DMS153 treated with DMSO at 0.1 percent for 48 hours (cell line): ENCODE data around the gene MARVELD2.
"Not testable (repeated sequence)": the region's sequence is repeated elsewhere in the genome, so short reads cannot be mapped to it uniquely, and the experiment has no call there.

Experiments used
- DNase-seq: peaks from one replicate; lab custom pipeline; 2025; ENCODE audit not compliant: unreplicated experiment; lab: John Stamatoyannopoulos, UW

The MARVELD2 gene, protein sequence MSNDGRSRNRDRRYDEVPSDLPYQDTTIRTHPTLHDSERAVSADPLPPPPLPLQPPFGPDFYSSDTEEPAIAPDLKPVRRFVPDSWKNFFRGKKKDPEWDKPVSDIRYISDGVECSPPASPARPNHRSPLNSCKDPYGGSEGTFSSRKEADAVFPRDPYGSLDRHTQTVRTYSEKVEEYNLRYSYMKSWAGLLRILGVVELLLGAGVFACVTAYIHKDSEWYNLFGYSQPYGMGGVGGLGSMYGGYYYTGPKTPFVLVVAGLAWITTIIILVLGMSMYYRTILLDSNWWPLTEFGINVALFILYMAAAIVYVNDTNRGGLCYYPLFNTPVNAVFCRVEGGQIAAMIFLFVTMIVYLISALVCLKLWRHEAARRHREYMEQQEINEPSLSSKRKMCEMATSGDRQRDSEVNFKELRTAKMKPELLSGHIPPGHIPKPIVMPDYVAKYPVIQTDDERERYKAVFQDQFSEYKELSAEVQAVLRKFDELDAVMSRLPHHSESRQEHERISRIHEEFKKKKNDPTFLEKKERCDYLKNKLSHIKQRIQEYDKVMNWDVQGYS

DNA sequence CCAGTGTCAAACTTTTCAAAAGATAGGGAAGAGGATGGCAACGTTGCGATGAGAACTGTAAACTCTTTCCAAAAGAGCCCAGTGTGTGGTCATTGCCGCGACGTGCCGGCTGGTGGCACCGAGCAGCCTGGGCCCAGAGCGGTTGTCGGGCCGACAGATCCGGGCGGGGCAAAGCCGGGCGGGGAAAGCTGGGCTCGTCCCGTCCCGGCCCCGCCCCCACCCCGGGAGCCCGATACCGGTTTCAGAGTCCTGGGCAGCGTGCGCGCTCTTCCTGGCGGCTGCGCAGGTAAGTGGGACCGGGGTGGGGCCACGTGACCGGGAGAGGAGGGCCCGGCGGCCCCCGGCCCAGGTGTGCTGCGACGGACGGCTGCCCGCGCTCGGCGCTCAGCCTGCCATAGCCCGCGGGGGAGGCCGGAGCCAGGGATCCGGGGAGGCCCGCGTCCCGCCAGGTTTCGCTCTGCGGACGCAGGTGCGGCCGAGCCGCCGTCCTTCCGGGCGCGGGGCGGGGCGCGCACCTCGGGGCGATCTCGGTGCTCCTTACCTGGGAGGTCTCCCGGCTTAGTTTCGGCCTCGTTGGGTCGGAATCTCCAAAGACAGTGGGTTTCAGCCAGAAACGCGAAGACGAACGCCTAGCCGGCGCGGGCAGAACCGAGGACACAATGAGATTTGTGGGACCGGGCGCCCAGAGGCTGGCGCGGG is at the start of gene MARVELD2:
MARVELD2 (plus strand) TSS at position 232 of the 699 bp plus-strand sequence. CDS start 4,270 bp downstream, outside the sequence.
- peak; percentile 82 for DNase-seq

DNA sequence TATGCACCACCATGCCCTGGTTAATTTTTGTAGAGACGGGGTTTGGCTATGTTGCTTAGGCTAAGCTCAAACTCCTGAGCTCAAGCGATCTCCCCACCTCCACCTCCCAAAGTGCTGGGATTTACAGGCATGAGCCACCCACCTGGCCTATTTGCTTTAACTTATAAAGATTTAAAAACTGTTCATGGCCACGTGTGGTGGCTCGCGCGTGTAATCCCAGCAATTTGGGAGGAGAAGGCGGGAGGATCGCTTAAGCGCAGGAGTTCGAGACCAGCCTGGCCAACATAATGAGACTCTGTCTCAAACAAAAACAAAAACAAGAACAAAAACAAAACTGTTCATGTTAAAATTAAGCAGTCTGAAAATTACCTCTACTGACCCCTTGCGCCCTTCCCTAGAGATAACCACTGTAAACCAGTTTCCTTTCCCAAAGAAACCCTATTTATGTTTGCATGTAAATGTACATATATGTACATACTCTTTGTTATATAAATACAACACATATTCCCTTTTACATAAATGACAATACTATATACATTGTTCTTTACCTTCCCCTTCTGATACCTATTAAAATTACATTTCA is 47.1 kb upstream of the MARVELD2 start:
- no peak for DNase-seq

DNA sequence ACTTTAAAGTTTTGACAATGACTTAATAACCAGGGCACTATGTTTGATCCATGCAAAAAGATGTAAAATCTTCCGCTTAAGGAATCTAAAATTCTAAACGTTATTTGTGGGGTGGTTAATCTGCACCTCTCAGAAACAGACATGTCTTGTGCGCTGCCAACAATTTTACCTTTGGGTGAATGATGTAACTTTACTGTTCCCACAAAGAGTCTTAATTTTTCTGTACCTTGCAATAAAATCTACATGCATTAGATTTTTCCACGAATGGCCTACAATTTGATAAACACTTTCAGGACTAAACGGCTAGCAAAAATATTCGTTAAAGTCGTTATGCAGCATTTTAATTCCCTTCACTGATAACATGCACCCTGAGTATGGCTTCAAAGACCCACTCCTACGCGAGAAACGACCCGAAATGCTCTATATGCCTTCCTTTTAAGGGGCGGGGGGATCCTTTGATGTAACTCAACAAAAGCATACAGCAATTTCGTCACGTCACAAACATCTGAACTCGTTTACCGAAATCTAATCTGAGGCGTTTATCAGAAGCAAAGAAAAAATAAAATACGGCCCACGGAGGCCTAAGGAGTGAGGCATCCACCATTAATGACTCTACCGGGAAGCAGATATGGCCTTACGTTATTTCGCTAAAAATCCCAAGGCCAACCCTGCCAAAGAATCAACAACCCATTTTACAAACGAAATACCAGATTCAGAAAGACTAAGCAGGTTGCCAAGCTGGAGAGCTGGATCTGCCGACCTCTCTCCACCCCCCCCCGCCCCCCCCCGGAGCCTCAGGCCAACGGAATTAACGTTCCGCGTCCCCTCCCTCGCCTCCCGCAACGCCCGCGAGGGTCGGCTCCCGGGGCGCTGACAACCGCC is 46.2 kb upstream of the MARVELD2 start:
- DNase-seq = no peak

DNA sequence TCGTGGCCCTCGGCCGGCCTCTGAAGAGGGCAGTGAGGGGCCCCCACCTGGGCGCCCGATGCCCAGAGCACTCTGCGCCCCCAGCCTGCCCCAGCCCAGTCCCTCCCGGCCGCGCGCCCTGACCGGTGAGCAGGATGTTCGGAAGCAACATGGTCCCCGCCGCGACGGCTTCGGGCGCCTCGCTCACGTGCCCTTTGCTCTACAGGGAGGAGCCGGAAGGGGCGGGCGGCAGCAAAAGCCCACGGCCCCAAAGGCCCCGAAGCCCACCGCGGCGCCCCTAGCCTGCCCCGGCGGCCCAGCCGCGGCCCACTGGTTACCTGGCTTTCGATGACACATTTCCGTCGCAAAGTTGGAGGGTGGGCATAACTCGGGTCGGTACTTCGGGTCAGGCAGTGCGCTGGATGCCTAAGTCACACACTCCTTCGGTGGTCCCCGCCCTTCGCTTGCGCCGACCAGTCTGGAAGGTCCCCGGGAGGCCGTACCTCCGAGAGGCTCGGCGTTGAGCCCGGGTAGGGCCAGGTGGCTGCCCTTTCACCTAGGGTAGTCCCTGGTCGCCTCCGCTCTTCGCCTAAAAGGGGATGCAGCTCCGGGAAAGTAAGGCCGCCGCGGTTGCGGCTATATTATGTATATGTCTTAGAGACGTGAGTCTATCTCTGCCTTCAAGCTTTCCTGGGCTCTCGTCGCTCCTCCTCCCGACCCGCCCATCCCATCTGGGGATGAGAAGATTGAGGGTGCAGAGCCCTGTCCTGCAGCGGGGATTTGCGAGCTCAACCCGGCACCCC is 45.4 kb upstream of the MARVELD2 start, which contains the start of the genes AK6, RAD17 and TAF9:
AK6 (minus strand) TSS at position 181 of the 782 bp plus-strand sequence; CDS start at position 151, 30 bp downstream.
RAD17 (plus strand) TSS at position 479 of the 782 bp plus-strand sequence. CDS start 2,391 bp downstream, outside the sequence.
TAF9 (minus strand) TSS at position 181 of the 782 bp plus-strand sequence. CDS start 3,783 bp downstream, outside the sequence.
- DNase-seq = peak; percentile 39

DNA sequence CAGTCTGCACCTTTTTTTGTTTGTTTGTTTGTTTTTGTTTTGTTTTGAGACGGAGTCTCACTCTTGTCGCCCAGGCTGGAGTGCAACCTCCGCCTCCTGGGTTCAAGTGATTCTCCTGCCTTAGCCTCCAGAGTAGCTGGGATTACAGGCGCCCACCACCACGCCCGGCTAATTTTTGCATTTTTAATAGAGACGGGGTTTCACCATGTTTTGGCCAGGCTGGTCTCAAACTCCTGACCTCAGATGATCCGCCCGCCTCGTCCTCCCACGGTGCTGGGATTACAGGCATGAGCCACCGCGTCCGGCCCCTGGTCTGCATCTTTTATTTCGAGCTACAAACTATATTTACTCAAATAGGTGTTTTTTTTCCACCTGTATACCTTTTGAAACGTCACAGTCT is 44.6 kb upstream of the MARVELD2 start:
- not testable (repeated sequence) for DNase-seq

DNA sequence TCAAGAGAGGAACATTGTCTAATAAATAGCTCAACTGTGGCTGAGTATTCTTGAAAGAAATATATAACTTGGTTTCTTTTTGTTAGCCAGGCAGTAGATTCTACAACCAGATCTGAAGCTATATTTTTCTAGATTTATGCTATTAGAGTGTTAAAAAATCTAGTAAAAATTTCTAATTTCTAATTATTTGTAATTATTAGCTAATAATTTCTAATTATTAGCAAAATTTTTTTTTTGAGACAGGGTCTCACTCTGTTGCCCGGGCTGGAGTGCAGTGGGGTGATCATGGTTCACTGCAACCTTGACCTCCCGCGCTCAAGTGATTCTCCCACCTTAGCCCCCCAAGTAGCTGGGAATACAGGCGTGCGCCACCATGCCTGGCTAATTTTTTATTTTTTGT is 42.5 kb upstream of the MARVELD2 start:
- DNase-seq = no peak

DNA sequence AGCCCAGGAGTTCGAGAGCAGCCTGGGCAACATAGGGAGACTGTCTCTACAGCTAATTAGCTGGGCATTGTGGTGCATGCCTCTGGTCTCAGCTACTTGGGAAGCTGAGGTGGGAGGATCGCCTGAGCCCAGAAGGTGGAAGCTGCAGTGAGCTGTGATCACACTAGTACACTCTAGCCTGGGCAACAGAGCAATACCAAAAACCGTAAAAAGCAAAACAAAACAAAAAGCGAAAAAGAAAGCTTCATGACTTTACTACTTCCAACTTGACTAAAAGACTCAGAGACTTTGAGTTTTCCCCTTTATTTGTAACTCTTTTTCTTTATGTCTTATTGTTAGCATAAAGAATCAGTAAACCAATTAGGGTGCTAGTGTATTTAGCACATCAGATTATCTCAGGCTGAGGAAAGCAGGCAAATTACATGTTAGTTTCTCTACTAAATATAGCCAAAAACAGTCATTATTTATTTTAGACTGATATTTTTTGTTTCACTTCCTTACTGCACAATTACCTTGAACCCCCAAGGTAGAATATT is 39.9 kb upstream of the MARVELD2 start:
- no peak for DNase-seq

DNA sequence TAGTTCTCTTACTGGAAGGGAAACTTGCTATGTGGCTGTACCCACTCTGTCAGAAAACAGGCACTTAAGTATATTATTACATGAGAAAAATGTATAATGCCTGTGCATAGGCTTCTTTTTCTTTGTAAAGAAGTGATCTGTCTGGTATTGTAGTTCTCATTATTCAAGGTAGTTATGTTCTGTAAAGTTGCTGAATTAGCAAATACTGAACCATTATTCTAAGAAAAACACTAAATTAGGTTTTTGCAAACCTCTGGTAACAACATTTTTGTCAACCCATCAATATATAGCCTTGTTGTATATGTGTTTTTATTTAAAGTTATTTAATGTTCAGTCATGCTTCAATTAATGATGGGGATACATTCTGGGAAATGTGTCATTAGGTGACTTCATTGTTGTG is 36.5 kb upstream of the MARVELD2 start:
- no peak for DNase-seq

DNA sequence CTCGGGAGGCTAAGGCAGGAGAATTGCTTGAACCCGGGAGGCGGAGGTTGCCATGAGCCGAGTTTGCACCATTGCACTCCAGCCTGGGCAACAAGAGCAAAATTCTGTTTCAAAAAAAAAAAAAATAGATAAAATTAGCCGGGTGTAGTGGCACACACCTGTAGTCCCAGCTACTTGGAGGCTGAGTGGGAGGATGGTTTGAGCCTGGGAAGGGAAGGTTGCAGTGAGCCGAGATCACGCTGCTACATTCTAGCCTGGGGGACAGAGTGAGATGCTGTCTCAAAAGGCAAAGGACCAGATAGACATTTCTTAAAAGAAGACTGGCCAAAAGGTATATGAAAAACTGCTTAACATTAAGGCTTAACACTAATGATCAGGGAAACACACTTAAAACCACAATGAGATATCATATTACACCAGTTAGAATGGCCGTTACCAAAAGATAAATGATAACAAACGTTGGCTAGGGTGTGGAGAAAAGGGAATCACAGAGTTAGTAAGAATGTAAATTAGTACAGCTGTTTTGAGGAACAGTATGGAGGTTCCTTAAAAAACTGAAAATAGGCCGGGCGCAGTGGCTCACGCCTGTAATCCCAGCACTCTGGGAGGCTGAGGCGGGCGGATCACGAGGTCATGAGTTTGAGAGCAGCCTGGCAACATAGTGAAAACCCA is 10.1 kb upstream of the MARVELD2 start:
- DNase-seq = no peak

DNA sequence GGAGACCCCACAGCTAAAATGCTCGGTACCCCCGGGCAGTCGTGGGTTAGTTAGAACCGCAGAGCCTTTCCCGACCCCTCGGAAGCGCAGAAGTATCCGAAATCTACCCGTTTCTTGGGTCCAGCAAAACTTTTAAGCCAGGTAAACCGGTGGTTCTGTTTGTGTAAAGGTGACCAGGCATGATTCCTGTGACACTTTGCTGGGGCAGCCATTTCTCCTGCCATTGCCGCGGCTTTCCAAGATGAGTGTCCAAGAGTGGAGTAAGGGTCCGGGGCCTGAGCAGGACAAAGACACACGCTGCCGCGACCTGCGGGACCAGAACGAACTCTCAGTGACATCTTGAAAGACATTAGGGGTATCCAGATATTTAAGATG is 655 bp downstream of the MARVELD2 start:
- no peak for DNase-seq

DNA sequence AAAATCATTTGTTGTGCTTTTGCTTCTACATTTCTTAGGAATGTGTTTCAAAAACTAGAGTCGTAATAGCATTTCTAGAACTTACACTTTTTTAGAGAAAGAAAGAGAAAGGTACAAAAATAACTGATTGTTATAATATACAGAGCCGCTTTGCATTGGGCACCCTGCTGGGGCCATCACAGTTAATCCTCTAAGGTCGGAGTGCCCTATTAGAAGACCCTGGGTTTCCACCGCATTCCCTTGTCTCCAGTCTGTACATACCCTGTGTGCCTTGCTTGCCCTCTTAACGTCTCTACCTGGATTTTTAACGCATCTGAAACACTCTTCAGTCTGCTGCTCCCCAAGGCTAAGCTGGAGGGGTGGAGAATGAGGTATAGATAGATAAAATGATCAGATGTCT is 1.3 kb downstream of the MARVELD2 start:
- DNase-seq = no peak

DNA sequence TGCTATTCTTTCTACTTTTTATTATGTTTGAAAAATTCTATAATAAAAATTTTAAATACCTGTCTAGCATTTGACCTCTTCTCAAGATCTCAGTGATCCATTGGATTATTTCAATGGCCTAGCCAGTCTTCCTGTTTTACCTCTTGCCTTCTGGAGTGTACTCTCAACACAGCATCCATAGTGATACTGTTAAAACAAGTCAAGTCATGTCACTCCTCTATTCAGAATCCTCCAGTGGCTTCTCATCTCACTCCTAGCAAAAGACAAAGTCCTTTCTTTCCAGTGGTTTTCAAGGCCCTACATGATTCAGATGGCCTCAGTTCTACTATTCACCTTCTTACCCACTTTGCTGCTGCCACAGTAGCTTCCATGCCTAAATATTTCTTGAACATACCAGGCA is 1.8 kb downstream of the MARVELD2 start:
- DNase-seq = no peak

DNA sequence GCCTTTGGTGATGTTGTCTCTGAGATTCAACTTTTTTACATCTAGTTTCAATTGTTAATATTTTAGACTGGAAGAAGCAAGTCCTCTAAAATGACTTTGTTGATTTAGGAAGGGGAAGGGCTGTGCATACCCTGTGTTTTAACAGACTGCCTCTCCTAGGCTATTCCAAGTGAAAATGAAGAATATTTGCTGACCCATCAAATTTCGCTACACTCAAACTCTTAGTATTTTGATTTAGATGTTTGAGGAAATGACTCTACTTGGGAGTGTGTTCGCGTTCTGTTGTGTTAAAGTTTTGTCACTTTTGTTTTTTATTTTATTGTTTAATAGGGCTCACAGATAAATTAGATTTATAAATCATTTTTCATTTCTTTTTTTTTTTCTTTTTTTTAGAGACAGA is 3.6 kb downstream of the MARVELD2 start:
- DNase-seq = no peak

DNA sequence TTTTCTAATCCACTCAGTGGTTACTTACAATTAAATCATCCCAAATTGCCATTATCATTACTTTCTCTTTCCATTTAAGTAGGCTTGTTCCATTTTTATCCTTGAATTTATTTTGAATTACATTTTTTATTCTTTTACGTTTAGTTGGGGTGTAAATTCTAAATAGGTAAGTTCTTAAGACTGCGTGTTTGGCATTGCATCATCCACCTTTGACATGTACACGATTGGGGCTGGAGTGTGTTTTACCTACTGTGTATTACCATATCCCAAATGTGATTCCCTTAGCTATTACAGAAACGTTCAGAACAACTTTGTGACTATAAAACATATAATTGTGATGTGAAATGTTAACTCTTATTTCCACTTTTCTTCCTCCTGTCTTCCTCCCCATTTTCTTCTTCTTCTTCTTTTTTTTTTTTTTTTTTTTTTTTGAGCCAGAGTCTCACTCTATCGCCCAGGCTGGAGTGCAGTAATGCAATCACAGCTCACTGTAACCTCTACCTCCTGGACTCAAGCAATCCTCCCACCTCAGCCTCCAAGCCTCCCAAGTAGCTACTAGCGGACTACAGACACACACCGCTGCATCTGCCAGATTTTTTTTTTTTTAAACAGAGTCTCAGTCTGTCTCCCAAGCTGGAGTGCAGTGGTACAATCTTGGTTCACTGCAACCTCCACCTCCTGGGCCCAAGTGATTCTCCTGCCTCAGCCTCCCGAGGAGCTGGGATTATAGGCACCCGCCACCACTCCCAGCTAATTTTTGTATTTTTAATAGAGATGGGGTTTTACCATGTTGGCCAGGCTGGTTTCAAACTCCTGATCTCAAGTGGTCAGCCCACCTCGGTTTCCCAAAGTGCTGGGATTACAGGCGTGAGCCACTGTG is 16.7 kb downstream of the MARVELD2 start:
- no peak for DNase-seq

DNA sequence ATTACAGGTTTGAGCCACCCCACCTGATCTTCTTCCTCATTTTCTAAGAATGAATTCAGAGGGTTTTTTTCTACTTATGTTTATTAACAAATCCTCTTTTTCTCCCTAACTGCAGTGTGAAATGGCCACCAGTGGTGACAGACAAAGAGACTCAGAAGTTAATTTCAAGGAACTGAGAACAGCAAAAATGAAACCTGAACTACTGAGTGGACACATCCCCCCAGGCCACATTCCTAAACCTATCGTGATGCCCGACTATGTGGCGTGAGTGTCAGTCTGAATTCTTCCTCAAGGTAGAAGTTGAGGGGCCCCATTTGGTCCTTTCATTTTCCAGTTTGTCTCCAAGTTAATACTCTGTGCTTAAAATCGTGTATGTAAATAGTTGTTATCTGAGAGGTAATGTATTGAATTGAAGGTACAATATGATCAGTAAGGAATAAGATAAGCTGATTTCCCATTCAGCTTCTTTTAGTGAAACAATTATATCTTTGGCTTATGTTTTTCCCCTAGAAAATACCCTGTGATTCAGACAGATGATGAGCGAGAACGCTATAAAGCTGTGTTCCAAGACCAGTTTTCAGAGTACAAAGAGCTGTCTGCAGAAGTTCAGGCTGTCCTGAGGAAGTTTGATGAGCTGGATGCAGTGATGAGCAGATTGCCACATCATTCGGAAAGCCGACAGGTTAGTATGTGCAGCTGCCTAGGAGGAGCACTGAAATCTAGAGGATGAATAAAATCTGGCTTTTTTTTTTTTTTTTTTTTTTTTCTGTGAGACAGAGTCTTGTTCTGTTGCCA is 17.7 kb downstream of the MARVELD2 start:
- no peak for DNase-seq

DNA sequence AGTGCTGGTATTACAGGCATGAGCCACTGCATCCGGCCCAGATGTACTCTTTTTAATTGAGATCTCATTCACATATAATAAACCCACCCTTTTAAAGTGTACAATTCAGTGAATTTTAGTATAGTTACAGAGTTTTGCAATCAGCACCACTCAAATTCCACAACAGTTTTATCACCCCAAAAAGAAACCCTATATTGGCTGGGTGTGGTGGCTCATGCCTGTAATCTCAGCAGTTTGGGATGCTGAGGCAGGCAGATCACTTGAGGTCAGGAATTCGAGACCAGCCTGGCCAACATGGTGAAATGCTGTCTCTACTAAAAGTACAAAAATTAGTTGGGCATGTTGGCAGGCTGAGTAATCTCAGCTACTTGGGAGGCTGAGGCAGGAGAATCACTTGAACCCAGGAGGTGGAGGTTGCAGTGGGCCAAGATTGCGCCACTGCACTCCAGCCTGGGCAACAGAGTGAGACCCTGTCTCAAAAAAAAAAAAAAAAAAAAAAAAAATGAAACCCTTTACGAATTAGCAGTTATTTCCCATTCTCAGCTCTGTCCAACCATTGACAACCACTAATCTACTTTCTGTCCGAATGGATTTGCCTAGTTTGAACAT is 20.5 kb downstream of the MARVELD2 start:
- DNase-seq = not testable (repeated sequence)
